SK-N-SH (cell line): ENCODE results near the gene GCM1. TPM values are rescaled to one million over a fixed set of nuclear protein-coding genes. Genes with fewer than 3 reads are reported as not detected.
A peak's percentile ranks its signal among the peaks of the same experiment; 100 is the strongest.

ENCODE experiments used
- CTCF ChIA-PET: fragments of 300-600, 350-600 bp; formaldehyde crosslinking; extraction: SDS; loops from one replicate; lab custom pipeline; 2021; lab: Yijun Ruan, JAX
- POLR2A ChIA-PET: fragments of 350-600 bp; sonication (Branson Sonifier 250); formaldehyde crosslinking; extraction: SDS; loops from one replicate; lab custom pipeline; 2020; ENCODE audit warnings: antibody characterized with exemption, inconsistent platforms; lab: Yijun Ruan, JAX
- DNase-seq: peaks from one replicate; pipeline ENCODE4 v3.0.0; 2012
- H2AFZ ChIP-seq: fragments of 200-600 bp; sonication (generic); 2 replicates; pipeline ENCODE4 v1.8.1; 2016; ENCODE audit warnings: antibody characterized with exemption, mild to moderate bottlenecking, low read depth
- H3F3A ChIP-seq: fragments of 200-600 bp; sonication (generic); replicated peaks from 2 replicates; pipeline ENCODE3; 2016; ENCODE audit warnings: antibody characterized with exemption, mild to moderate bottlenecking; ENCODE audit not compliant: insufficient read depth
- H3K27ac ChIP-seq, 2 experiments: fragments of 200-500 bp in 1 of 2; fragments of 200-600 bp in 1 of 2; sonication (Bioruptor generic) in 1 of 2; sonication (generic), shearing (Covaris generic) in 1 of 2; 2 replicates each; pipeline versions ENCODE4 v1.5.1 to v1.6.1; 2014 to 2016; ENCODE audit warnings: low read depth in 2 of 2, inconsistent platforms in 1 of 2, low read length in 1 of 2, mild to moderate bottlenecking in 1 of 2, mixed read lengths in 1 of 2
- H3K27me3 ChIP-seq: fragments of 200-600 bp; sonication (generic), shearing (Covaris generic); 2 replicates; pipeline ENCODE4 v1.6.1; 2016; ENCODE audit warnings: mixed run types; ENCODE audit not compliant: insufficient read depth
- H3K36me3 ChIP-seq, 2 experiments: fragments of 200-500 bp in 1 of 2; fragments of 200-600 bp in 1 of 2; sonication (Bioruptor generic) in 1 of 2; sonication (generic) in 1 of 2; replicated peaks in 1 of 2; 2 replicates each; pipeline versions ENCODE3 to v1.5.1; 2014 to 2016; ENCODE audit warnings: low read length in 1 of 2, mild to moderate bottlenecking in 1 of 2; ENCODE audit not compliant: insufficient read depth in 2 of 2, control insufficient read depth in 1 of 2
- H3K4me1 ChIP-seq, 2 experiments: fragments of 200-500 bp in 1 of 2; fragments of 200-600 bp in 1 of 2; sonication (Bioruptor generic) in 1 of 2; sonication (generic), shearing (Covaris generic) in 1 of 2; 2 replicates each; pipeline versions ENCODE4 v1.5.1 to v1.6.1; 2014 to 2016; ENCODE audit warnings: low read depth in 1 of 2, low read length in 1 of 2, mixed run types in 1 of 2; ENCODE audit not compliant: insufficient read depth in 2 of 2, control insufficient read depth in 1 of 2
- H3K4me2 ChIP-seq: fragments of 200-600 bp; sonication (generic), shearing (Covaris generic); 2 replicates; pipeline ENCODE4 v1.6.1; 2017; ENCODE audit warnings: mixed run types
- H3K4me3 ChIP-seq, 2 experiments: fragments of 200-500 bp in 1 of 2; fragments of 200-600 bp in 1 of 2; sonication (Bioruptor generic) in 1 of 2; sonication (generic), shearing (Covaris generic) in 1 of 2; 2 replicates each; pipeline versions ENCODE4 v1.5.1 to v1.8.1; 2014 to 2016; ENCODE audit warnings: low read depth in 2 of 2, inconsistent platforms in 1 of 2, low read length in 1 of 2, mild to moderate bottlenecking in 1 of 2, mixed read lengths in 1 of 2, moderate library complexity in 1 of 2
- H3K79me2 ChIP-seq: fragments of 200-600 bp; sonication (generic); 2 replicates; pipeline ENCODE4 v1.8.1; 2017; ENCODE audit warnings: mild to moderate bottlenecking; ENCODE audit not compliant: insufficient read depth
- H3K9ac ChIP-seq: fragments of 200-600 bp; sonication (generic); 2 replicates; pipeline ENCODE4 v1.6.1; 2017; ENCODE audit warnings: mixed run types
- H3K9me2 ChIP-seq: fragments of 200-600 bp; sonication (generic); 2 replicates; pipeline ENCODE4 v1.6.1; 2017; ENCODE audit warnings: mixed run types
- H3K9me3 ChIP-seq: fragments of 200-600 bp; sonication (generic); 2 replicates; pipeline ENCODE4 v1.6.1; 2017; ENCODE audit warnings: mixed run types, mild to moderate bottlenecking, moderate library complexity
- H4K20me1 ChIP-seq: fragments of 200-600 bp; sonication (generic); 2 replicates; pipeline ENCODE4 v1.6.1; 2017; ENCODE audit warnings: mild to moderate bottlenecking, mixed run types; ENCODE audit not compliant: insufficient read depth
- ELF1 ChIP-seq: IDR thresholded peaks from 2 replicates; pipeline ENCODE4 v1.4.0; 2012
- GABPA ChIP-seq: IDR thresholded peaks from 2 replicates; pipeline ENCODE4 v1.4.0; 2012; ENCODE audit warnings: low read depth, mild to moderate bottlenecking
- IRF3 ChIP-seq: fragments of 150-350 bp; IDR thresholded peaks from 2 replicates; pipeline ENCODE4 v1.6.1; 2016; ENCODE audit warnings: mild to moderate bottlenecking, low read depth, low read length
- MXI1 ChIP-seq: IDR thresholded peaks from 2 replicates; pipeline ENCODE4 v1.6.1; 2012; ENCODE audit warnings: mild to moderate bottlenecking, low read depth, low read length, improper control_type of control experiment
- NFIC ChIP-seq: IDR thresholded peaks from 2 replicates; pipeline ENCODE4 v1.4.0; 2012; ENCODE audit warnings: borderline replicate concordance
- NRF1 ChIP-seq: IDR thresholded peaks from 2 replicates; pipeline ENCODE4 v1.6.1; 2012; ENCODE audit warnings: low read depth, mild to moderate bottlenecking, low read length
- PBX3 ChIP-seq: IDR thresholded peaks from 2 replicates; pipeline ENCODE4; 2012
- SIN3A ChIP-seq: IDR thresholded peaks from 2 replicates; pipeline ENCODE4 v1.6.1; 2012; ENCODE audit warnings: low read depth, mild to moderate bottlenecking, low read length, moderate library complexity, borderline replicate concordance
- TAF1 ChIP-seq: IDR thresholded peaks from 2 replicates; pipeline ENCODE4 v1.6.1; 2012; ENCODE audit warnings: low read depth, mild to moderate bottlenecking, low read length, moderate library complexity, borderline replicate concordance
- USF1 ChIP-seq: IDR thresholded peaks from 2 replicates; pipeline ENCODE4 v1.4.0; 2012; ENCODE audit warnings: low read depth, borderline replicate concordance
- WGBS: methylation state at CpG from one replicate; pipeline ENCODE4 v1.1.6; 2017; ENCODE audit warnings: low lambda C conversion rate; 5-methylcytosine and 5-hydroxymethylcytosine counted together
- polyA plus RNA-seq, 3 experiments: library from polyadenylated mRNA; depleted of rRNA; stranded (reverse); fragments of >200 nt; gene quantifications; 2 replicates each; pipeline ENCODE4 v1.2.3, GENCODE V29; 2012
- TF ChIP-seq, protein P1 (sequence below): fragments of 150-350 bp; IDR thresholded peaks from 2 replicates; pipeline ENCODE4 v1.6.1; 2017; ENCODE audit warnings: antibody characterized with exemption, low read length, low read depth, borderline replicate concordance

The GCM1 gene
- polyA plus RNA-seq, 1 of the 3 experiments (the other 2 are of a cell fraction), result not detected

- no peak for TF ChIP-seq PBX3
- no peak for TF ChIP-seq NRF1
- TF ChIP-seq USF1, result no peak
- no peak for TF ChIP-seq ELF1
- TF ChIP-seq, protein P1, sequence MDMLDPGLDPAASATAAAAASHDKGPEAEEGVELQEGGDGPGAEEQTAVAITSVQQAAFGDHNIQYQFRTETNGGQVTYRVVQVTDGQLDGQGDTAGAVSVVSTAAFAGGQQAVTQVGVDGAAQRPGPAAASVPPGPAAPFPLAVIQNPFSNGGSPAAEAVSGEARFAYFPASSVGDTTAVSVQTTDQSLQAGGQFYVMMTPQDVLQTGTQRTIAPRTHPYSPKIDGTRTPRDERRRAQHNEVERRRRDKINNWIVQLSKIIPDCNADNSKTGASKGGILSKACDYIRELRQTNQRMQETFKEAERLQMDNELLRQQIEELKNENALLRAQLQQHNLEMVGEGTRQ, result no peak
- no peak for TF ChIP-seq IRF3
- no peak for TF ChIP-seq TAF1
- TF ChIP-seq MXI1, result no peak
Measured at GRCh38 chr6:53180678-53181077, 32.0 kb upstream of the GCM1 start (continued).

GRCh38 chr6:53179961-53180651 lies 31.5 kb upstream of the GCM1 start:
- ChIA-PET CTCF (interaction anchor here (1.0 to 1.2 kb wide), 3 partner anchors 8 to 231 kb away, joined by 3 to 4 read pairs (median 3); no protein-coding TSS in a partner anchor), POLR2A (no interaction called here)
- H2AFZ ChIP-seq, result no peak overlapping the region
- H3K9ac ChIP-seq, result no peak overlapping the region
- TF ChIP-seq GABPA, result no peak
- TF ChIP-seq PBX3, result no peak
- TF ChIP-seq SIN3A, result no peak
- TF ChIP-seq NFIC, result peak; percentile 29; the same call in 1 of the 2 replicates
- H3K36me3 ChIP-seq, result no peaks in the 10 kb centered on the region
- 44% methylated on average over 8 of the region's 8 CpGs for WGBS
- no peak overlapping the region for H3K4me3 ChIP-seq
- H3K27ac ChIP-seq, result no peak overlapping the region
- no peaks in the 10 kb centered on the region for H3K9me3 ChIP-seq
- no peaks in the 10 kb centered on the region for H3K9me2 ChIP-seq
- no peaks in the 10 kb centered on the region for H3F3A ChIP-seq
- H3K27me3 ChIP-seq, result no peaks in the 10 kb centered on the region
- no peaks in the 10 kb centered on the region for H4K20me1 ChIP-seq
- no peaks in the 10 kb centered on the region for H3K4me1 ChIP-seq
- no peak for DNase-seq
- no peaks in the 10 kb centered on the region for H3K79me2 ChIP-seq
- no peak overlapping the region for H3K4me2 ChIP-seq
